Middle frontal gyrus (tissue), 1 donor: Measurements from ENCODE around the gene CLASP1.
"Not testable (repeated sequence)": the region's sequence is repeated elsewhere in the genome, so short reads cannot be mapped to it uniquely, and the experiment has no call there.

Experiments used
- DNase-seq: peaks from one replicate; pipeline ENCODE4 v3.0.0-alpha.2; 2015; ENCODE audit warnings: low spot score; ENCODE audit errors: extremely low spot score

The CLASP1 gene

GRCh38 chr2:121475811-121476571 is 173.3 kb downstream of the CLASP1 start:
- no peak for DNase-seq

GRCh38 chr2:121473512-121473911 is 175.8 kb downstream of the CLASP1 start:
- no peak for DNase-seq

GRCh38 chr2:121472470-121472993 is 176.7 kb downstream of the CLASP1 start:
- no peak for DNase-seq

DNA sequence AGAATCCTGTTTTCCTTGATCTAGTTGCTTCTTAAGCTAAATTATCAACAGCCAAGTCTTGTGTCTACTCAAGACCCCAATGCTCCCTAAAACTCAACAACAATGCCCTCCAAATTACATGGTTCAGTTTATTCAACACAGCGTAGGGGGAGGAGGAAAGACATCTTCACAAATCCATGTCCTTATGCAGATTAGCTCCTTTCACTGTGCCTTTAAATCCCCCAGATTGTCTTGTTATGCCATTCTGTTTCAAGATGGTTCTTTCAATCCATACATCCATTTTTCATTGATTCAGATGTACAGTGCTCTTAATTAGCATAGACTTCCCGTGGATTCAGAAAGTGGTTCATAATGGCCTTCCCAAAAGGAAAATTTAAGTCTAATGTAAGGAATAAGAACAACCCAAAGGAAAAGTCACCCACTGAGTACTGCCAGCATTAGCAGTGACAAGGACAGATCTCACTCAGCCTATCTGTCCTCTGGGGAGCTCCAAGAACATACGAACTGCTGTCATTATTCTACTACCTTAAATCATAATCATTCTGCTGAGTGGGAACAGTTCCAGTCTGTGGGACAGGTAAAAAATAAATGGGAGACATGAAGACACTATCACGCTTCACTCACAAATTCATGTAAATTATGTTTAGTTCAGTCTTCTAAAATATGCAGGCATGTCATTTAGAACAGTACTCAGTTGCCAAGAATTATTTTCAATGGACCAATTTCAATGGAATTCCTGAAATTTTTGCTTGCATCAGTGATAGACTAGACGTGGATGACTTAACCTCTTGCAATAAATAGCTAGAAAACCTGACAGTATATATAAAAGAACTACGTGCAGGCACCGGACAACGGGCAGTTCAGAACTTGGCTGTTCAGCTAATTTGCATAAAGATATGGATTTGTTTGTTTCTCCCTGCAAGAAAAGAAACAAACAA is 177.5 kb downstream of the CLASP1 start:
- no peak for DNase-seq

DNA sequence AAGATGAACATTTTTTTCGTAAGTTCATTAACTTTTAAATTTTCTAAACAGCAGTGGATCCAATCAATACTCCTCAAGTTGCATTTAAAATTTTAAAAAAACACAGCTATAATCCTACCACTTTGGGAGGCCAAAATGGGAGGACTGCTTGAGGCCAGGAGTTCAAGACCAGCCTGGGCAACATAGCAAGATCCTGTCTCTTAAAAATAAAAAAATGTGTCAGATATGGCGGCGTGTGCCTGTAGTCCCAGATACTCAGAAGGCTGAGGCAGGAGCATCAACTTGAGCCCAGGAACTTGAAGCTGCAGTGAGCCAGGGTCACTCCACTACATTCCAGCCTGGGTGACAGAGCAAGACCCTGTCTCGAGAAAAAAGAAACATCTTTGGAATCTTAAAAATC is 178.3 kb downstream of the CLASP1 start:
- no peak for DNase-seq

GRCh38 chr2:121469356-121469755 is 179.9 kb downstream of the CLASP1 start:
- DNase-seq, result no peak

DNA sequence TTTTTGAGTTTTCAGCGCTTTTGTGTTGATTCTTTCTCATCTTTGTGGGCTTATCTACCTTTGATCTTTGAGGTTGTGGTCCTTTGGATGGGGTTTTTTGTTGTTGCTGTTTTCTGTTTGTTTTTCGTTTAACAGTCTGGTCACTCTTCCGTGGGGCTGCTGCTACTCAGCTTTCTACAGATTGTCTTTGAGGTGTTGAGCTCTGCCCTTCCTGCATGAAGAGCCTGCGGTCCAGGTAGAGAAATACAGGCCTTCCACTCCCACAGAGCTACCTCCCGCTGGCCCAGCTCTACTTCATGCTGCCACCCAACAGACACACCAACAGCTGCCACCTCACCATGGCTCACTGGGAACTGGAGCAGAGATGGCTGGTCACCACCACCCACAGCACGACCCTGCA is 180.3 kb downstream of the CLASP1 start:
- no peak for DNase-seq

GRCh38 chr2:121459291-121459690 is 190.0 kb downstream of the CLASP1 start:
- no peak for DNase-seq

GRCh38 chr2:121456325-121456724 is 192.9 kb downstream of the CLASP1 start:
- DNase-seq, result no peak

DNA sequence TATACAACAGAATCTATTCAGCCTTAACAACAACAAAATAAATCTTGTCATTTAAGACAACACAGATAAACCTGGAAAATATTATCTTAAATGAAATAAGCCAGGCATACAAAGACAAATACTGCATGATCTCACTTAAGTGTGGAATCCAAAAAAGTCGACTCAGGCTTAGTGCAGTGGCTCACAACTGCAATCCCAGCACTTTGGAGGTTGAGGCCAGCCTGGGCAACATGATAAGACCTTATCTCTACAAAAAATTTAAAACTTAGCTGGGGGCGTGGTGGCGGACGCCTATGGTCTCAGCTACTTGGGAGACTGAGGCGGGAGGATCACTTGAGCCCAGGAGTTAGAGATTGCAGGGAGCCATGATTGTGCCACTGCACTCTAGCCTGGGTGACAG is 193.8 kb downstream of the CLASP1 start:
- no peak for DNase-seq

GRCh38 chr2:121454549-121455090 is 194.6 kb downstream of the CLASP1 start:
- no peak for DNase-seq

- no peak for DNase-seq
Observed at GRCh38 chr2:121451398-121451797, 197.9 kb downstream of the CLASP1 start.

- DNase-seq, result no peak
Observed at GRCh38 chr2:121450301-121450700, 199.0 kb downstream of the CLASP1 start.

GRCh38 chr2:121446647-121447241 is 202.5 kb downstream of the CLASP1 start:
- DNase-seq, result no peak

DNA sequence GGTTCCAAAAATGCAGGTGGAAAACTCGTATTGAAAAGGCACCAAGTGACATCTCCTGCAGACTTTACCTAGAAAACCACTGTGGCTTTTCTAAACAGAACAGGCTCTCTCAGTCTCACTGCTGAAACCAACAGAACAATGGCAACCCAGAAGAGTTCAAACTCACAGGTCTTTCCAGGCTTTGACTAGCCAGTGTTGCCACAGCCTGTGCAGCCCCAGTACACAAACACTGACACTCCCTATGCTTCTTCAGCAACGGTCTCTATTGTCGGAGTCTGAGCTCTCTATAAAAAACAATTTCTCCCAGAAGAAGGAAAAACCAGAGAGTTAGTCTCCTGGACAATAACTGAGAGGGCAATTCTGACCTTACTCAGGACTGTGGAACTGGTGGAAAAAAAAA is 206.4 kb downstream of the CLASP1 start:
- no peak for DNase-seq

GRCh38 chr2:121438290-121438689 is 211.0 kb downstream of the CLASP1 start:
- not testable (repeated sequence) for DNase-seq

GRCh38 chr2:121436918-121437317 is 212.3 kb downstream of the CLASP1 start:
- no peak for DNase-seq

DNA sequence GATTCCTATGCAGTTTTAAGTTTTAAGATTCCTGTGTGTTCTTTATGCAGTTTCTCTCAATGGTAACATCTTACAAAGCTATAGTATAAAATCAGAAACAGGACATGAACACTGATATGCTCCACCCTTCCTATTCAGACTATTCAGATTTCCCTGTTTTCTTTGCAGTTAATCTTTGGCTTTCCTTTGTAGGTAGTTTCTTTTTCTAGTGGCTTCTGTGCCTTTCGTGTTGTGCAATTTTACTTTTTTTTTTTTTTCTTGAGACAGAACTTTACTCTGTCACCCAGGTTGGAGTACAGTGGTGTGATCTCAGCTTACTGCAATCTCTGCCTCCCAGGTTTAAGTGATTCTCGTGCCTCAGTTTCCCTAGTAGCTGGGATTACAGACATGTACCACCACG is 213.5 kb downstream of the CLASP1 start:
- DNase-seq, result no peak

- no peak for DNase-seq
Observed at GRCh38 chr2:121431214-121431613, 218.0 kb downstream of the CLASP1 start.

GRCh38 chr2:121429927-121430520 is 219.2 kb downstream of the CLASP1 start:
- no peak for DNase-seq
